ENCODE data around the gene ABCC11.

The ABCC11 gene

DNA sequence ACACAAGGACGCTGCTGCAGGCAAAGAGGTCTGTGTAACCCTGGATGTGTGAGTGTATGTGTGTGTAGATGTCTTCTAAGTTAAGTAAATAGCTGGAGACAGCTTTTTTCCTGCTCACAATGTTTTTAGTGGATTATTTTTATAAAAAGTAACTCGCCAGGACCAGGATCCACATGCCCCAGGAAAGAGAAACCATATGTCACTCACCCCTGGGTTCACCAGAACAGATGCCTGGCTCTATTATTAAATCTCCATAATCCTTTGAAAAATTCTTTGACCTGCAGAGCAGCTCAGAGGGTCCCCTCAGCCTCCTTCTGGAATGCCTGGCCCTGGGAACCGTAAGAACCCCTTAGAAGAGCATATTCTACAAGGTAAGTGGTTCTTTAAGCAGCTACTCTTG is 109.5 kb downstream of the ABCC11 start:
- ChIA-PET CTCF (no interaction called here), POLR2A (no interaction called here)
- DNase-seq: no peak
- 100% methylated on average over 1 of the region's 3 CpGs for WGBS (ENCODE audit: insufficient coverage)
- H3K27ac ChIP-seq (ENCODE audit: insufficient read depth in 1 of 2, low read depth in 1 of 2, low read length in 2 of 2, poor library complexity in 1 of 2, severe bottlenecking in 2 of 2): no peak overlapping the region
- peaks cover 0 to 10% (median under 1%) of the 10 kb centered on the region in 5 experiments for H3K27me3 ChIP-seq (replicated peaks in 2 of 5; ENCODE audit: control insufficient read depth in 4 of 5, insufficient read depth in 5 of 5, low read length in 4 of 5)
- H3K4me3 ChIP-seq (ENCODE audit: control insufficient read depth in 1 of 7, extremely low read depth in 1 of 7, insufficient read depth in 4 of 7, low read depth in 2 of 7, low read length in 6 of 7): no peak overlapping the region
- H3K4me1 ChIP-seq (ENCODE audit: control extremely low read depth in 1 of 4, control insufficient read depth in 4 of 4, insufficient read depth in 4 of 4, low read length in 3 of 4): no peaks in the 10 kb centered on the region
- H3K36me3 ChIP-seq (ENCODE audit: control insufficient read depth in 4 of 4, insufficient read depth in 4 of 4, low read length in 3 of 4): no peaks in the 10 kb centered on the region
- no peaks in the 10 kb centered on the region for H3K9me3 ChIP-seq (ENCODE audit: control extremely low read depth in 1 of 5, control insufficient read depth in 4 of 5, insufficient read depth in 2 of 5, low read depth in 1 of 5, low read length in 4 of 5)

- no peaks in the 10 kb centered on the region for H3K9me3 ChIP-seq (ENCODE audit: control extremely low read depth in 1 of 5, control insufficient read depth in 4 of 5, insufficient read depth in 2 of 5, low read depth in 1 of 5, low read length in 4 of 5)
- ChIA-PET CTCF (no interaction called here), POLR2A (no interaction called here)
- H3K4me3 ChIP-seq (ENCODE audit: control insufficient read depth in 1 of 7, extremely low read depth in 1 of 7, insufficient read depth in 4 of 7, low read depth in 2 of 7, low read length in 6 of 7): no peak overlapping the region
- H3K27me3 ChIP-seq (replicated peaks in 2 of 5; ENCODE audit: control insufficient read depth in 4 of 5, insufficient read depth in 5 of 5, low read length in 4 of 5): peaks cover 0 to 10% (median 0%) of the 10 kb centered on the region in 5 experiments
- no peaks in the 10 kb centered on the region for H3K4me1 ChIP-seq (ENCODE audit: control extremely low read depth in 1 of 4, control insufficient read depth in 4 of 4, insufficient read depth in 4 of 4, low read length in 3 of 4)
- DNase-seq: no peak
- WGBS (ENCODE audit: insufficient coverage): 65% methylated on average over 5 of the region's 9 CpGs
- H3K27ac ChIP-seq (ENCODE audit: insufficient read depth in 1 of 2, low read depth in 1 of 2, low read length in 2 of 2, poor library complexity in 1 of 2, severe bottlenecking in 2 of 2): no peak overlapping the region
- H3K36me3 ChIP-seq (ENCODE audit: control insufficient read depth in 4 of 4, insufficient read depth in 4 of 4, low read length in 3 of 4): no peaks in the 10 kb centered on the region
Observed at GRCh38 chr16:48136547-48137360, 110.6 kb downstream of the ABCC11 start.

GRCh38 chr16:48133455-48134211 is 113.7 kb downstream of the ABCC11 start:
- Histone ChIP-seq H3K4me1 (ENCODE audit: control extremely low read depth in 1 of 4, control insufficient read depth in 4 of 4, insufficient read depth in 4 of 4, low read length in 3 of 4) (no peaks in the 10 kb centered on the region), H3K27me3 (replicated peaks in 2 of 5; ENCODE audit: control insufficient read depth in 4 of 5, insufficient read depth in 5 of 5, low read length in 4 of 5) (peaks cover 0 to 6% (median 0%) of the 10 kb centered on the region in 5 experiments), H3K36me3 (ENCODE audit: control insufficient read depth in 4 of 4, insufficient read depth in 4 of 4, low read length in 3 of 4) (no peaks in the 10 kb centered on the region), H3K27ac (ENCODE audit: insufficient read depth in 1 of 2, low read depth in 1 of 2, low read length in 2 of 2, poor library complexity in 1 of 2, severe bottlenecking in 2 of 2) (no peak overlapping the region), H3K9me3 (ENCODE audit: control extremely low read depth in 1 of 5, control insufficient read depth in 4 of 5, insufficient read depth in 2 of 5, low read depth in 1 of 5, low read length in 4 of 5) (no peaks in the 10 kb centered on the region), H3K4me3 (ENCODE audit: control insufficient read depth in 1 of 7, extremely low read depth in 1 of 7, insufficient read depth in 4 of 7, low read depth in 2 of 7, low read length in 6 of 7) (no peak overlapping the region)
- WGBS (ENCODE audit: insufficient coverage): 90% methylated on average over 18 of the region's 18 CpGs
- DNase-seq: no peak
- ChIA-PET CTCF (no interaction called here), POLR2A (no interaction called here)

- no peaks in the 10 kb centered on the region for H3K36me3 ChIP-seq (ENCODE audit: control insufficient read depth in 4 of 4, insufficient read depth in 4 of 4, low read length in 3 of 4)
- no peak for DNase-seq
- H3K9me3 ChIP-seq (ENCODE audit: control extremely low read depth in 1 of 5, control insufficient read depth in 4 of 5, insufficient read depth in 2 of 5, low read depth in 1 of 5, low read length in 4 of 5): no peaks in the 10 kb centered on the region
- H3K27ac ChIP-seq (ENCODE audit: insufficient read depth in 1 of 2, low read depth in 1 of 2, low read length in 2 of 2, poor library complexity in 1 of 2, severe bottlenecking in 2 of 2): no peak overlapping the region
- no peak overlapping the region for H3K4me3 ChIP-seq (ENCODE audit: control insufficient read depth in 1 of 7, extremely low read depth in 1 of 7, insufficient read depth in 4 of 7, low read depth in 2 of 7, low read length in 6 of 7)
- POLR2A ChIA-PET: no interaction called here
- H3K4me1 ChIP-seq (ENCODE audit: control extremely low read depth in 1 of 4, control insufficient read depth in 4 of 4, insufficient read depth in 4 of 4, low read length in 3 of 4): no peaks in the 10 kb centered on the region
- 86% methylated on average over 1 of the region's 3 CpGs for WGBS (ENCODE audit: insufficient coverage)
- CTCF ChIA-PET: no interaction called here
- H3K27me3 ChIP-seq (replicated peaks in 2 of 5; ENCODE audit: control insufficient read depth in 4 of 5, insufficient read depth in 5 of 5, low read length in 4 of 5): peaks cover 0 to 3% (median 0%) of the 10 kb centered on the region in 5 experiments
Observed at GRCh38 chr16:48132696-48133095, 114.6 kb downstream of the ABCC11 start.

DNA sequence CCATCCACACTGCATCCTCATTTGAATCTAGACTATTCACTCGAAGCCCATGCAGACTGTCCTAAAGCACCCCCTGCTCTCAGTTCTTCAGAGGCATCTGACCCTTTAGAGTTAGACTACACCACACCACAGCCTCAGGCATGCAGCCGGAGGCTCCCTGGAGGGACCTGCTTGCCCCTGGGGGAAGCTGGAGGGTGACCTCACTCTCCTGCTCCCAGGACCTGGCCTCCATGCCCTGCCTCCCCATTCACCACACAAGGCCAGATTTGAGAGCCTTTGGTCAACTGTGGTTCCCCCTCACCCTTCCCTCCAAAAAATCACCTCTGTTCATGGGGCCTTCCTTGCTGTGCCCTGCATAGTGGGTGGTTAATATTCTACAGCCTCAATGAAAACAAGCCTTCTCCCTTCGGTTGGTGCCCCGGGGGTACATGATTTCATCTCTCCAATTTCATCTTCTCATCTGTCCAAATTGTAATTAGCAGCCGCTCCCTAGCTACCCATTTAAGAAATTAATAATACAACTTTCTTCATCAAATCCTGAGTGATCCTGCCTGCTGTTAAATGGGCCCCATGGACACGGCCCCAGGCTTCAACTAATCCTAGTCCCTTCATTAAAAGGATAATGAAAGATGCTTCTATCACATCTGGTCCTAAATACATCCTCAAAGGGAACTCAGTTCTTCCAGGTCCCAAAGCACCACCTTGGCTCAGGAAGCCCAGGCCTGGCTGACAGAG is 116.0 kb downstream of the ABCC11 start:
- DNase-seq: no peak
- H3K36me3 ChIP-seq (ENCODE audit: control insufficient read depth in 4 of 4, insufficient read depth in 4 of 4, low read length in 3 of 4): no peaks in the 10 kb centered on the region
- no peak overlapping the region for H3K27ac ChIP-seq (ENCODE audit: insufficient read depth in 1 of 2, low read depth in 1 of 2, low read length in 2 of 2, poor library complexity in 1 of 2, severe bottlenecking in 2 of 2)
- ChIA-PET POLR2A (no interaction called here), CTCF (no interaction called here)
- WGBS (ENCODE audit: insufficient coverage): 98% methylated on average over 4 of the region's 6 CpGs
- H3K27me3 ChIP-seq (replicated peaks in 2 of 5; ENCODE audit: control insufficient read depth in 4 of 5, insufficient read depth in 5 of 5, low read length in 4 of 5): peaks cover 0 to 2% (median 0%) of the 10 kb centered on the region in 5 experiments
- H3K4me3 ChIP-seq (ENCODE audit: control insufficient read depth in 1 of 7, extremely low read depth in 1 of 7, insufficient read depth in 4 of 7, low read depth in 2 of 7, low read length in 6 of 7): no peak overlapping the region
- no peaks in the 10 kb centered on the region for H3K9me3 ChIP-seq (ENCODE audit: control extremely low read depth in 1 of 5, control insufficient read depth in 4 of 5, insufficient read depth in 2 of 5, low read depth in 1 of 5, low read length in 4 of 5)
- no peaks in the 10 kb centered on the region for H3K4me1 ChIP-seq (ENCODE audit: control extremely low read depth in 1 of 4, control insufficient read depth in 4 of 4, insufficient read depth in 4 of 4, low read length in 3 of 4)

DNA sequence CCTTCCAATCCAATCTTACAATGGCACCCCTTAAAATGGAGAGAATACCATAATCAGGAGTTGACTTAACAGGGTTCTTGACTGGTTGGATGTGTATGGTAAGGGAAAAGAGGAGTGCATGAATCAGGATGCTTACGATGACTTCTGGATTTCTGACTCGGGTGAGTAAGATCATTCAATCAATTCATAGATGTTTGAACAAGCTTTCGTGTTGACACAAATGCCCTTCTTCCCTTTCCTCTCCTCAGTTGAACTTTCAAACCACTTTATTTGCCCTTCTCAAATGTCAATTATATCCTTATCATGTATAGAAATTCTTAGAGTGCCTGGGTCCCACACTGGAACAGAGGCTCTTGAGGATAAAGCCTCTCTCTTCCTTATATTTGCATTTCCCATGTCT is 117.4 kb downstream of the ABCC11 start:
- DNase-seq: no peak
- 100% methylated on average over 1 of the region's 3 CpGs for WGBS (ENCODE audit: insufficient coverage)
- peaks cover 0 to 2% (median 0%) of the 10 kb centered on the region in 5 experiments for H3K27me3 ChIP-seq (replicated peaks in 2 of 5; ENCODE audit: control insufficient read depth in 4 of 5, insufficient read depth in 5 of 5, low read length in 4 of 5)
- H3K4me1 ChIP-seq (ENCODE audit: control extremely low read depth in 1 of 4, control insufficient read depth in 4 of 4, insufficient read depth in 4 of 4, low read length in 3 of 4): no peaks in the 10 kb centered on the region
- no peak overlapping the region for H3K27ac ChIP-seq (ENCODE audit: insufficient read depth in 1 of 2, low read depth in 1 of 2, low read length in 2 of 2, poor library complexity in 1 of 2, severe bottlenecking in 2 of 2)
- no peaks in the 10 kb centered on the region for H3K9me3 ChIP-seq (ENCODE audit: control extremely low read depth in 1 of 5, control insufficient read depth in 4 of 5, insufficient read depth in 2 of 5, low read depth in 1 of 5, low read length in 4 of 5)
- no peak overlapping the region for H3K4me3 ChIP-seq (ENCODE audit: control insufficient read depth in 1 of 7, extremely low read depth in 1 of 7, insufficient read depth in 4 of 7, low read depth in 2 of 7, low read length in 6 of 7)
- ChIA-PET POLR2A (no interaction called here), CTCF (interaction anchor here (1.6 kb wide), 1 partner anchor 10 kb away, joined by 3 read pairs; no protein-coding TSS in a partner anchor)
- no peaks in the 10 kb centered on the region for H3K36me3 ChIP-seq (ENCODE audit: control insufficient read depth in 4 of 4, insufficient read depth in 4 of 4, low read length in 3 of 4)

All from common myeloid progenitor, CD34-positive (primary cell).